LNCAP (cell line): ENCODE results near the gene HOXB3.

Source experiments
- TF ChIP-seq, protein P1 (sequence below): fragments of 450-650 bp; IDR thresholded peaks from 2 replicates; pipeline ENCODE4 v1.5.1; 2017; ENCODE audit warnings: mild to moderate bottlenecking

The HOXB3 gene

DNA sequence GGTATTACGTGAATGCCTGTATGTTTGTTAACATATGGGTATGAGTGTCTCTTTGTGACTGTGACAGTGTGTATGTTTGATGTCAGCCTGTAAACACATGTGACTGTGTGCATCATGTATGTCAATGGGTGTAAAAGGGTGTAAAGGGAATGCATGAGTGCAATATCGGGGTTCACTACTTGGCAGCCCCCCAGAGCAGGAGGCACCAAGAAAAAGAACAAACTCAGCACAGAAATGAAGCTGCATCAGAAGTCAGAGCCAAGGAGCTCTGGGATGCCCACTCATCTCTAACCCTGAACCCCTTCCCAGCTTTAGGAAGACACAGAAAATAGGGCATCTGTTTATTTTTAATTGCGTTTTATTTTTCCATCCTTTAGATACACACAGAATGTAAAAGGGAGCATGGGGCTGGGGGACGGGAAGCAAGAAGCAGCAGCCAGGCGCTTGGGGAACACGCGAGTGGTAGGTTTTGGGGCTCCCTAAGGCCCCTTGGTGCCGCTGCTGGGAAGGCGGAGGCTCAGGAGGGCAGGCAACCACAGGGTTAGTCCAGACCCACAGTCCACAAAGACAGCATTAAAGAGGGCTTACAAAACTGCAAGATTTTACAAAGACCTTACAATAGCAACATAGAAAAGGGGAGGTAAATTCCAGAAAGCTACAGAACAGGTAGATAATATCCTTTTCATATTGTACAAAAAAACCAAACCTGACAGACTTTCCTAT, 17.0 kb upstream of the HOXB3 start:
- TF ChIP-seq, protein P1, sequence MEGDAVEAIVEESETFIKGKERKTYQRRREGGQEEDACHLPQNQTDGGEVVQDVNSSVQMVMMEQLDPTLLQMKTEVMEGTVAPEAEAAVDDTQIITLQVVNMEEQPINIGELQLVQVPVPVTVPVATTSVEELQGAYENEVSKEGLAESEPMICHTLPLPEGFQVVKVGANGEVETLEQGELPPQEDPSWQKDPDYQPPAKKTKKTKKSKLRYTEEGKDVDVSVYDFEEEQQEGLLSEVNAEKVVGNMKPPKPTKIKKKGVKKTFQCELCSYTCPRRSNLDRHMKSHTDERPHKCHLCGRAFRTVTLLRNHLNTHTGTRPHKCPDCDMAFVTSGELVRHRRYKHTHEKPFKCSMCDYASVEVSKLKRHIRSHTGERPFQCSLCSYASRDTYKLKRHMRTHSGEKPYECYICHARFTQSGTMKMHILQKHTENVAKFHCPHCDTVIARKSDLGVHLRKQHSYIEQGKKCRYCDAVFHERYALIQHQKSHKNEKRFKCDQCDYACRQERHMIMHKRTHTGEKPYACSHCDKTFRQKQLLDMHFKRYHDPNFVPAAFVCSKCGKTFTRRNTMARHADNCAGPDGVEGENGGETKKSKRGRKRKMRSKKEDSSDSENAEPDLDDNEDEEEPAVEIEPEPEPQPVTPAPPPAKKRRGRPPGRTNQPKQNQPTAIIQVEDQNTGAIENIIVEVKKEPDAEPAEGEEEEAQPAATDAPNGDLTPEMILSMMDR: no peak

DNA sequence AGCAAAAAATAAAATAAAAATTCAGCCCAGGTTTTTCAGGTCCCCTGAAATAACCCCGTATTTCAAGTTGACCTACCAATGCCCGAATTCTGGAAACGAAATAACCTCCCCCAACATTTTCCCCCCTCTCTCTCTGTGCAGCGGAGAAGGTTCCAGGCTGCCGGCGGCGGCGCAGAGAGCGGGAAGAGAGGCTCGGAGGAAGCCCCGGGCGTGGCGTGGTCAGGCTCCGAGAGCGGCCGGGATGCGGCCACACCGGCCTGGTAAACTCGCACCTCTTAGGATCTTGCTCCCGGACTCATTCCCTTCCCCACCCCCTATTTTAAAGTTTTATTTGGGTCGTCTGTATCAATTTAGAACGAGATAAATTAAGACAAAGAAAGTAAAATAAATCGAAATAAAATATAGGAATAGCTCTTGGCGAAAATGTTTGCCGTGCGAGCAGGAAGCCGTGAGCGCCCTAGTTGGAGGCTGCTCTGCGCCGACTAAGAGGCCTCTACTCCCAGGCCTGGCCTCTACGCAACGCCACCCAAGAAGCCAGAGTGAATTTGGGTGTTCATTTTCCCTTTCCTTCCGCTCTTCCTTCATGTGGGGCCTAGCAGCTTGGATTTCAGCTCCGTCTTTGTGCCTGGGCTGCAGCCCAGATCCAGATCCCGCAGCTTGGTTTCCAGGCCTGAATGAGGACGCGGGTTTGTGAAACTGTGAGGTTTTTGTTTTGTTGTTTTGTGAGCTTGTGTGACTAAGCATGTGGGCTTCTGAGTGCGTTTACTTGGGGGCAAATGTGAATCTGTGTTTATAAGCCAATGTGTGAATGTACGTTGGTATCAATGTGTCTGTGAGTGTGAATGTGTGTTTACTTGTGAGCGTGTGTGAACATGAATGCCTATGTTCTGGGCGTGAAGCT, 16.2 kb upstream of the HOXB3 start:
- TF ChIP-seq, protein P1: no peak

DNA sequence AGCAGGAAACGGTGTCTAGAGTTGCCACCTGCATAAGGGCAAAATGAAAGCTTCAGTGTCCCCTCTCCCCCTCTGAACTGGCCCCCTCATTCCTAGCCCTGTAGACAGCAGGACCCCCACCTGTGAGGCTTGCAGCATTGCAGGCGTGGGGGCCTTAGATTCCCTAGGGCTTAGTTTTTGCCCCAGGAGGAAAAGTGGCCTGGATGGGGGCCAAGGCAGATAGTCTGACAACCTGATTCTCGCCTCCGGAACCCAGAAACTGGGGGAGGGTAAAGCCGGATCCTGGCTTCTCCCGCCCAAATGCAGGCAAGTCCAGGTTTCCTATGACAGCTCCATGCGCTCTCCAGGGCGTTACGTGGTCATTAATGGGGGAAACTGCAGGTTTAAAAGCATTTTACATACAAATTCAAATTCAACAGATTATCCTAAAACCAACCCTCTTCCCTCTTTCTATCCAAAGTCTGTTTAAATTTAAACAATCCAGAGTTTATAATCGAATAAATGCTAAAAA, 15.4 kb upstream of the HOXB3 start:
- TF ChIP-seq, protein P1: no peak

DNA sequence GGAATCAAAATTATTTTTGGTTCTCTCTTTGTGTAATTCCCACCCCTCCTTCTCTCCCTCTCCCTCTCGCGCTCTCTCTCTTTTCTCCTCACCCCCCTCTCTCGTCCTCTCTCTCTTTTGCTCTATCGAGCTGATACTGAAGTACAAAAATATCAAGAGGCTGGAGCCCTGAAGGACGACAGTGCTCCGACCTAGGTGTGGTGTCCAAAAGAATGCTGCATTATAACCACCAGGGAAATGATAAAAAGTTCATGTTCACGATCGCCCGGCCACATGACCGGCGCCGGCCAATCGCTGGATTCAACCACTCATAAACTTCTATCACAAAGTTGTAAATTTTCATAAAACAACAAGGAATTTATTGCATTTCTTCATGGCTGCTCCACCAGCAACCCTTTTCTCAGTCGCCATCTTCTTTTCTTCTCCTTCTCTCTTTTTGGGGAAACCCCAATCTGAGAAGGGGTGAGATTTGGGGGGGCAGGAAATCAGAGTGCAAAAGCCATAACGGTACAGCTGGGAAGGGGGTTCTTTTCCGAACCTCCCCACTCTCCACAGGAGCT, 14.8 kb upstream of the HOXB3 start, which contains the start of gene HOXB6:
Gene HOXB6 (minus strand): TSS at position 217 of the 560 bp plus-strand sequence. CDS start 6,836 bp downstream, outside the sequence.
- TF ChIP-seq, protein P1: no peak

DNA sequence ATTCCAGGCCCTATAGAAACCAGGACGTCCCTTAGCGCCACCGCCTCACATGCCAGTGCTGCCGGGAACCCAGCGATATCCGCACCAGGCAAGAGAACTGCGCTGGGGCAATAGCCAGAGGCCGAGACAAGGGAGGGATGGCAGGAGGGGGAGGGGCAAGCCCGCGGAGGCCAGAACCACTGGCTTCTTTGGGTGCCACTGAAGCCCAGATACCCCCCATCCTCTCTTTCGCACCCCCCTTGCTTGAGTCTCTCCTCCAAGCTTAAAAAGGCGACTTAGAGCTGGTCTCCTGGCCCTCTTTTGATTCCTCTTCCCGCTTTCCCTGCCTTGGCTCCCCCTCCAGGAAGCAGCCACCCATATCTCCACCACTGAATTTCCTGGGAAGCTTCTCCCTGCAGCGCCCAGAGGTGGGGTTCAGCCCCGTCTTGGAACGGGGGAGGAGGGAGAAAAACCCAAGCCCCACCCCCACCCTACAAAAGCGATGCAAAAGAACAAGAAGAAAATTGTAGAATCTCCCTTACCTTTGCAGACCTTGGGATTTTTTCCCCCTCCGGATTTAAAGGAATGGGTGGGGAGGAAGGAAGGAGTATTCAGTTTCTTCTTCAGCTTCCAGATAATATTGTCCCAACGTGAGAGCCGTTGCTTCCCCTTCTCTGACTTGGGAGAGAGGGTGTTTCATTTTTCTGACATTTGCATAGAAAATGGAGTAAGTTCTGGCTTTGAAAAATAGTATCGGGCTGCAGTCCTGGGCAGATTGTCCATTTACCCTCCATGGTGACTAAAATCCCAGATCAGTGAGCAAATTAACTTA, 14.1 kb upstream of the HOXB3 start:
- TF ChIP-seq, protein P1: no peak

DNA sequence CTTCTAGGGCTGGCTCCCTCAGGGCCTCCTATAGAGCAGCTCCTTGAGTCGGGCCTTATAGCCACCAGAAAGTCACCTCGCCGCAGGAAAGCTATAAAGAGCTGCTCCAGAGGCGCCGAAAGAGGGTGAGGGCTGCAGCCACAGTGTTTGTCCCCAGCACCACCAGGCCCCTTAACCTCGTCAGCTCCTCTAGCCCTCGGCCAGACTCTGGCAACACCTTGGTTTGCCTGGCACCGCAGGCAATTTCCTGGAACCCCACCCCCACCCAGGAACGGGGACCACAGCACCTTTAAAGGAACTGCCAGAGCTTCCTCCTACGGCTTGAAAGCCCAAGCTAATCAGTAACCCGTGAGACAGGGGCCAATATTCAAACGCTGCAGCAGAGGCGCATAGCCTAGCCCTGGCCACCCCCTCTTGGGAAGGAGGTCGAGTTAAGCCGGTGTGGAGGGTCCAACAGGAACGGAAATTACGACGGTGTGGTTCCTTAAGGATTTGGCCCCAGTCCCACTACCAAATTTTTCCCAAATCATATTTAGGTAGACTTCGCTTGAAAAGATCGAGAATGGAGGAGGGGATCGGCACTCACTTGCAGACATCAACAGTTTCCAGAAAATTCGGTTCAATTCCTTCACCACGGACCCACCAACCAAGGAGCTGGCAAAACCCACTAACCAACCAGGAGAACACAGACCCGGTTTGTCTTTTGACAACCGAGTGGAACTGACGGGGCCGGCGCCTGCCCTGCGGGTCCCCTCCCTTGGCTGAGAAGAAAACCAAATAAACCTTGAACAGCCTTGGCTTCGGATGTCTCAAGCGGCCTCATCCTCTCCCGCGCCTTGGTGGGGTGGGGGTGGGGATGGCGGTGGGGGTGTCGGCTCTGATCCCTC, 11.7 kb upstream of the HOXB3 start:
- TF ChIP-seq, protein P1: no peak
